GM10266 (cell line): ENCODE measurements around the gene PICK1.
A peak's percentile ranks its signal among the peaks of the same experiment; 100 is the strongest.
"Not testable (repeated sequence)": the region's sequence is repeated elsewhere in the genome, so short reads cannot be mapped to it uniquely, and the experiment has no call there.

Experiments used
- DNase-seq: peaks from one replicate; pipeline ENCODE4 v3.0.0; 2012; ENCODE audit errors: extremely low spot score
- TF ChIP-seq, protein P1 (sequence below): IDR thresholded peaks from 2 replicates; pipeline ENCODE4 v1.5.1; 2012; ENCODE audit warnings: mild to moderate bottlenecking, low read depth; ENCODE audit not compliant: control insufficient read depth, insufficient read depth; ENCODE audit errors: missing control alignments

PICK1 gene

DNA sequence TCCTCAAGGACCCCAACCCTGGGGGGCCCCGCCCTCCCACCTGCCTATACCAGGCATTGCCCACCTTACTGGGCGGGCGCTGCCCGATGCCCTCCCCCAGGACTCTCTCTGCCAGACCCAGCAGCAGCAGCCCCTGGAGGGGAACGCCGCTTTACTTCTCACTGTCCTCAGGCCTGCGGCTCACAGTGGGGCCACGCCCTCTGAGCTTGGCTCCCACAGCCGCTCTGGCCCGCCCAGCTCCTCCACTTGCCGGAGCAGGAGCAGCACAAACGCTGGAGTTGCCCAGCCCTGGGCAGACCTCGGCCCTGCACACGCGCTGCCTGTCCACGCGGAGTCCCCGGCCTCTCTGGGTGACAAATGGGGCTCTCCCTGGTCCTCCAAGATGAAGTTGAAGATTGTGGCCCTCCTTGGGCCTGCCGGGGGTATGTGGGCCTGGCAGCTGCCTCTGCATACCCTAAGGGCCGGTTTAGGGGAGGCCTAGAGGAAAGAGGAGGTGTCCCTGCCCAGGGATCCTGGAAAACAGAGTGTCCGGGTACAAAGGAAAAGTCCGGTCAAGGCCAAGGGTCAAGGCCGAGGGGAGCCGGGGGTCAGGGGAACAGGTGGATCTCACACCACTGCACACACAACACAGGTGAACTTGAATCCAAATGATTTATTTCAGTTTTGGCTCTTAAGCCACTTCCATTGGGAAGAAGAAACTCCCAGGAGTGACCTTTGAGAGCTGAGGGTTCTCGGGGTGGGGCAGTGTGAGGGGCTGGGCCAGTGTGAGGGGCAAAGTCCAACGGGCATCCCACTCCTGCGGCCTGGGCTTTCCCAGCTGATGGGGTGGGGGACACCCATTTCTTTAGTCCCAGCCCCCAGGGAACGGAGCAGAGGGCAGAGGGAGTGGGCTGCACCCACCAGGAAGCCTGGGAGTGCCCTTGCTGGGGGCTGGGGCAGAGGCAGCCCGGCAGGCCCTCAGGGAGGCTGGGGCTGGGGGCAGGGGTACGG is 54.0 kb downstream of the PICK1 start:
- TF ChIP-seq, protein P1, sequence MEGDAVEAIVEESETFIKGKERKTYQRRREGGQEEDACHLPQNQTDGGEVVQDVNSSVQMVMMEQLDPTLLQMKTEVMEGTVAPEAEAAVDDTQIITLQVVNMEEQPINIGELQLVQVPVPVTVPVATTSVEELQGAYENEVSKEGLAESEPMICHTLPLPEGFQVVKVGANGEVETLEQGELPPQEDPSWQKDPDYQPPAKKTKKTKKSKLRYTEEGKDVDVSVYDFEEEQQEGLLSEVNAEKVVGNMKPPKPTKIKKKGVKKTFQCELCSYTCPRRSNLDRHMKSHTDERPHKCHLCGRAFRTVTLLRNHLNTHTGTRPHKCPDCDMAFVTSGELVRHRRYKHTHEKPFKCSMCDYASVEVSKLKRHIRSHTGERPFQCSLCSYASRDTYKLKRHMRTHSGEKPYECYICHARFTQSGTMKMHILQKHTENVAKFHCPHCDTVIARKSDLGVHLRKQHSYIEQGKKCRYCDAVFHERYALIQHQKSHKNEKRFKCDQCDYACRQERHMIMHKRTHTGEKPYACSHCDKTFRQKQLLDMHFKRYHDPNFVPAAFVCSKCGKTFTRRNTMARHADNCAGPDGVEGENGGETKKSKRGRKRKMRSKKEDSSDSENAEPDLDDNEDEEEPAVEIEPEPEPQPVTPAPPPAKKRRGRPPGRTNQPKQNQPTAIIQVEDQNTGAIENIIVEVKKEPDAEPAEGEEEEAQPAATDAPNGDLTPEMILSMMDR: no peak

DNA sequence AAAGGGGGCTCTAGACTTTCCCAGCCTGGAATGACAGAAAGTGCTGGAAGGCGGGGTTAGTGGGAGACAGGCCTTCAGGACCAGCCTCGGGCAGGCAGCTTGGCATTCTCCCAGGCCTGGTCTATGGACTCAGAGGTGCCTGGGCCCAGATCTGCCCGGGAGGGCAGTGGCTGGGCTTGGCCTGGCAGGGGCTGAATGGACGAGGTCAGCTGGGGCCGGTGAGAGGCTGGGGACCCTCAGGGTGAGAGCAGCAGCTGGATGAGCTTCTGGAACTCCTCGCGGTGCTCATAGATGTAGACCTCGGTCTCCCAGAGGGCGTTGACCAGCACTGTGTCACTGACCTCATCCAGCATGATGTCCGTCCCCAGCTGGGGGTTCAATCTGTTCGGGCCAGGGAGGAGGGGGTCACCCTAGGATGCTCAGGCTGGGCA is 54.7 kb downstream of the PICK1 start:
- DNase-seq: no peak
- TF ChIP-seq, protein P1: no peak

More for the DNA sequence above, 54.0 kb downstream of the PICK1 start:
- no peak for DNase-seq

DNA sequence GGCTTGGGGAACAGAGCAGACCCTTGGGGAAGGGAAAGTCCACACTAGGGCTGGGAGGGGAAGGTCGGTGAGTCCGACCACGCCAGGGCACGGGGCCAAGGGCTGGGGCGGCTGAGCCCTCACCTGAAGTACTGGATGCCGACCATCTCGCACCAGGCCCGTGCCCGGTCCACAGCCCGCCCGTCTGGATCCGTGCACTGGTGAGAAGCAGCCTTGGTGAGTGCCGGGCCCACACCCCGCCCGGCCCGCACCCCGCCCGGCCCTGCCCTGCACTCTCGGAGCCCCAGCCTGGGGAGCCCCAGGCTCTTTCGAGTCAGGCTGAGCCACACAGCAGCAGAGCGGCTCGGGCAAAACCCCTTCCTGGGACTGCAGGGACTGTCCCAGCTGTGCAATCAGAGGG is 55.2 kb downstream of the PICK1 start:
- TF ChIP-seq, protein P1: no peak
- no peak for DNase-seq

DNA sequence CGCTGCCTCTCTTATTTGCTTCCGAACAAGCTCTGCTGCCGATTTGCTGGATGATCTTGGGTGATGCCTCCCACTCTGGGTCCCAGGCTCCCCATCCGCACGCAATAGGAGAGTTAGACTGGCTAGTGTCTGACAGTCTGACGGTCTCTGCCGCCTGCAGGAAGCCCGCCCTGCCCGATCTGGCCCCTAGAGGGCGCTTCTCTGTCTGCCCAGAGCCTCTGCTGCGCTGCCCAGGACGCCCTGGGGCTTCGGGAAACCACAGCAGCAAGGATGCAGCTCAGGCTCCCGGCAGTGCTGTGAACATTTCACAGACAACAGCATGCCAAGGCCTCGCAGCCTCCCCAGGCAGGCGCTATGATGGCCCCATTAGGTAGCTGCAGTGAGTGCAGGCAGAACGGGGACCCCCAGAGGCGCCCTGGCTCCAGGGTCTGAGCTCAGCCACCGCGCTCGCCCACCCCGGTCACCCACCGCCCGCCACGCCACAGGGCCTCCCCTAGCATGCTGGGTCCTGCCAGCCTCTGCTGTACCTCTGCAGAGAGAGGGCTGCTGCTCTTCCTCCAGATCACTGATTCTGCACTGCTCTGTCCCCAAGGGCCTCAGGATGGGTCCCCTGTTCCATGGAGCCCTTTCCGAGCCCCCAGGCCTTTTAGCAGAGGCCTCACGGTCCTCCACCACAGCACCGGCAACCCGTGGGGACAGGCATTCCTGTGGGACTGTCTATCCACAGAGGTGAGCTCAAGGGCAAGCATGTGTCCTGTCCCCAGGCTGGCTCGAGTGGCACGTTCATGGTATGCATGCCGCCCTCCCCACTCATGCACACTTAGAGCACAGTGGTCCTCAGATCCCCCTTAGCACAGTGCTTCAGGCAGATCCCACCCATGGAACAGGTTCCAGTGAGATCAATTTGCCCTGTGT is 57.5 kb downstream of the PICK1 start:
- peak; percentile 93 for DNase-seq

DNA sequence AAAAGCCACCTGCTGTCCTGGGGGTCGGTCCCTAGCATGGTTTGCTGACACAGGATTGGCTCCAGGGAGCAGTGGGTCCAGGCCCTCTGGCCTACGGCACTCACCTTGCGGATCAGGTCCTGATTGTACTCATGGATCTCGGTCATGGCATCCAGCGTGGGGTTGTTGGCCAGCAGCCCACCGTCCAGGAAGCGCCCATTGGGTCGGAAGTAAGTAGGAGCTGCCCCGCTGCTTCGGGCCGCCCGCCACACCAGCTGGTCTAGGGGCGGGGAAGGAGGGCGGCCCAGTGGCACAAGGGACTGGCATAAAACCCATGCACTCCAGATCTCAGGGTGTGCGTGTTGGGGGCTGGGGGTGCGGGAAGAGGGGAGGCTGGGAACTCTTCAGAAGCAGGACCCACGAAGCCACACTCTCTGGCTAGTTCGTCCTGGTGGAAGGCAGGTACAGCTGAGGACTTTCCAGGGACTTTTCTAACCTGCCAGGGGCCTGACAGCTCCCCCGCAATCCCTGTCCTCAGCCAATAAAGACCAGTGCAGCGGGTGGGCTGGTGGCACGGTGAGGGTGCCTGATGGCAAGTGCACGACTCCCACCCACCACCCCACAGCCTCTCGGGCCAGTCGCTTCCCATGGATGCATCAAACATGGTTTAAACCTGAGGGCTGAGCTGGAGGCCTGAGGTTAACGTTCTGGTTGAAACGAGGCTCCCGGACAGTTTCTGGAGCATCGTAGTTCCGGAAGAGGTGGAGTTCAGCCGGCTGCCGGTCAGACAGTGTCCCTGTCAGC is 58.4 kb downstream of the PICK1 start:
- DNase-seq: no peak
- TF ChIP-seq, protein P1: no peak

More for the DNA sequence above, 57.5 kb downstream of the PICK1 start:
- TF ChIP-seq, protein P1: peak; percentile 91

DNA sequence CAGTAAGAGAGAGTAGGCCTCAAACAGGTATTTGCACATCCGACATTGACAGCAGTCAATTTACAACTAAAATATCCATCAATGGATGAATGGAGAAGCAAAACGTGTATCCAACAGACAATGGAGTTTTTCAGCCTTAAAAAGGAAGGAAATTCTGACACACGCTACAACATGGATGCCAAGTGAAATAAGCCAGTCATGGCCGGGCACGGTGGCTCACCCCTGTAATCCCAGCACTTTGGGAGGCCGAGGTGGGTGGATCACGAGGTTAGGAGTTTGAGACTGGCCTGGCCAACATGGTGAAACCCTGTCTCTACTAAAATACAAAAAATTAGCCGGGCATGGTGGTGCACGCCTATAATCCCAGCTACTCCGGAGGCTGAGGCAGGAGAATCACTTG is 60.4 kb downstream of the PICK1 start:
- not testable (repeated sequence) for DNase-seq

DNA sequence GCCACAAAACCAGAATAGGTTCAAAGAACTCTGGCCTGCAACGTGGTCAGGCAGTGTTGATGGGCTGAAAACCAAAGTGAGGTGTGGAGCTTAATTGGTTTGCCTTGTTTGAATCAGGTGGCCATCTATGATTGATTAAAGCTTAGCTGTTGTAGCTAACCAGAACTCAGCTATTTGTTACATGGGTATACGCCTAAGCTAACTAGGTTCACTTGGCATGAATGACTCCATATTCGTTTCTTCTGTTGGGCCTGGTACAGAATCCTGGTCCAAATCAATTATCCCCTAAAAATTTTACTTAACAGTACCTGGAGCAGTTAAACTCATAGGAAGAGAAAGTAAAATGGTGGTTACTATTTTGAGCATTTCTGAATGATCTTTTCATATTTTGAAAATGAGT is 61.0 kb downstream of the PICK1 start:
- TF ChIP-seq, protein P1: no peak

DNA sequence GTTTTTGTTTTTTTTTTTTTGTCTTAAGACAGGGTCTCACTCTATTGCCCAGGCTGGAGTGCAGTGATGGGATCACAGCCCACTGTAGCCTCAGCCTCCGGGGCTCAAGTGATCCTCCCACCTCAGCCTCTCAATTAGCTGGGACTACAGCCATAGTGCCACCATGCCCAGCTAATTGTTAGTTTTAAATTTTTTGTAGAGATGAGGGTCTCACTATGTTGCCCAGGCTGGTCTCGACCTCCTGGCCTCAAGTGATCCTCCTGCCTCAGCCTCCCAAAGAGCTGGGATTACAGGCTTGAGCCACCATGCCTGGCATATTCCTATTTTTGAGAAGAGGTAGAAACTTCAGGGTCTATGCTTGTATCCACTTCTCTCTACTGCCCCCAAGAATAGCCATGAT is 61.5 kb downstream of the PICK1 start:
- not testable (repeated sequence) for DNase-seq

More for the DNA sequence above, 61.0 kb downstream of the PICK1 start:
- DNase-seq: no peak
